HepG2 (cell line): ENCODE results near the gene SLC29A3. TPM values are rescaled to one million over a fixed set of nuclear protein-coding genes. Genes with fewer than 3 reads are reported as not detected.

ENCODE experiments used
- ATAC-seq: fragments of 200-7000 bp; cut with Tn5 transposase; 3 replicates; pipeline ENCODE4 v1.9.1; 2020; ENCODE audit warnings: mild to moderate bottlenecking, moderate library complexity
- BruUV-seq: library from RNA; stranded (reverse); fragments of 400-500 nt; replicated peaks from 2 replicates; lab custom pipeline; 2021; lab: Mats Ljungman, UMichigan
- CTCF ChIA-PET: fragments of 300-600 bp; formaldehyde crosslinking; extraction: SDS; loops from one replicate; lab custom pipeline; 2021; ENCODE audit warnings: low total read pairs, inconsistent platforms, low intra/inter-chr PET ratio; lab: Yijun Ruan, JAX
- POLR2A ChIA-PET: fragments of 350-600 bp; sonication (Branson Sonifier 250); formaldehyde crosslinking; loops from one replicate; lab custom pipeline; 2020; ENCODE audit warnings: antibody characterized with exemption, inconsistent platforms; lab: Yijun Ruan, JAX
- DNase-seq: peaks from one replicate; pipeline ENCODE4 v3.0.0-alpha.2; 2015; ENCODE audit warnings: low spot score
- FAIRE-seq: peaks from 3 replicates; lab custom pipeline; 2011; peaks lifted over from hg19 to GRCh38; lab: Jason Lieb, UNC
- H2AFZ ChIP-seq: one replicate; pipeline ENCODE4 v1.6.1; 2011; ENCODE audit warnings: low read length, inconsistent platforms
- H3K27ac ChIP-seq: fragments of 300-600 bp; 3 replicates; pipeline ENCODE4 v1.8.0; 2011; ENCODE audit warnings: mixed run types, mild to moderate bottlenecking, mixed read lengths, low read length, inconsistent platforms; ENCODE audit not compliant: insufficient read depth; ENCODE audit errors: extremely low read length
- H3K27me3 ChIP-seq, 2 experiments: fragments of 200-600 bp in 1 of 2; 2 replicates in 1 of 2; 3 replicates in 1 of 2; pipeline versions ENCODE4 v1.6.0 to v1.8.0; 2011; ENCODE audit warnings: low read length in 2 of 2, mild to moderate bottlenecking in 2 of 2, moderate library complexity in 2 of 2, inconsistent platforms in 1 of 2; ENCODE audit not compliant: insufficient read depth in 2 of 2, control insufficient read depth in 1 of 2
- H3K36me3 ChIP-seq, 2 experiments: fragments of 200-600 bp in 1 of 2; replicated peaks in 1 of 2; 2 replicates in 1 of 2; 3 replicates in 1 of 2; pipeline versions ENCODE4 v1.5.1 to v1.8.0; 2011; ENCODE audit warnings: low read length in 2 of 2, inconsistent platforms in 1 of 2; ENCODE audit not compliant: insufficient read depth in 2 of 2, control insufficient read depth in 1 of 2
- H3K4me1 ChIP-seq: 2 replicates; pipeline ENCODE4 v1.5.1; 2012; ENCODE audit warnings: low read length, inconsistent platforms; ENCODE audit not compliant: insufficient read depth
- H3K4me2 ChIP-seq: 2 replicates; pipeline ENCODE4 v1.6.0; 2011; ENCODE audit warnings: low read depth, low read length, inconsistent platforms
- H3K4me3 ChIP-seq, 3 experiments: fragments of 200-600 bp in 1 of 3; sonication (generic), shearing (Covaris generic) in 1 of 3; replicated peaks in 1 of 3; 2 replicates each; pipeline ENCODE4 v1.5.1; 2011 to 2016; ENCODE audit warnings: low read length in 3 of 3, inconsistent platforms in 2 of 3, low read depth in 2 of 3, mild to moderate bottlenecking in 2 of 3, control low read depth in 1 of 3, mixed read lengths in 1 of 3; ENCODE audit not compliant: insufficient read depth in 1 of 3
- H3K79me2 ChIP-seq: one replicate; pipeline ENCODE4 v1.6.1; 2011; ENCODE audit warnings: low read length, inconsistent platforms; ENCODE audit not compliant: insufficient read depth
- H3K9ac ChIP-seq: 2 replicates; pipeline ENCODE4 v1.6.0; 2011; ENCODE audit warnings: mild to moderate bottlenecking, low read depth, low read length, inconsistent platforms; ENCODE audit not compliant: insufficient read depth
- H3K9me3 ChIP-seq: 2 replicates; pipeline ENCODE4 v1.5.1; 2012; ENCODE audit warnings: mild to moderate bottlenecking, low read length
- H4K20me1 ChIP-seq: 2 replicates; pipeline ENCODE4 v1.6.0; 2011; ENCODE audit warnings: inconsistent platforms, mild to moderate bottlenecking, low read length, moderate library complexity; ENCODE audit not compliant: insufficient read depth
- AHDC1 ChIP-seq: sonication (generic); formaldehyde crosslinking; IDR thresholded peaks from 2 replicates; pipeline ENCODE4 v1.5.1; 2020; ENCODE audit warnings: mild to moderate bottlenecking, missing genetic modification reagents, borderline replicate concordance
- BRF2 ChIP-seq: sonication (generic); formaldehyde crosslinking; IDR thresholded peaks from 2 replicates; pipeline ENCODE4 v1.8.1; 2022; ENCODE audit warnings: mild to moderate bottlenecking, missing genetic modification reagents
- PHF21A ChIP-seq: sonication (generic); formaldehyde crosslinking; IDR thresholded peaks from 2 replicates; pipeline ENCODE4 v1.5.0; 2020; ENCODE audit warnings: mild to moderate bottlenecking, missing genetic modification reagents
- RBM22 ChIP-seq: fragments of 200-400 bp; formaldehyde crosslinking; optimal IDR thresholded peaks from 2 replicates; pipeline ENCODE3; 2017; ENCODE audit warnings: mild to moderate bottlenecking, low read length, moderate library complexity
- SNAPC2 ChIP-seq: sonication (generic); formaldehyde crosslinking; IDR thresholded peaks from 2 replicates; pipeline ENCODE4 v1.8.1; 2022; ENCODE audit warnings: mild to moderate bottlenecking, missing genetic modification reagents
- TCF12 ChIP-seq, 2 experiments: fragments of 450-650 bp in 1 of 2; sonication (generic) in 1 of 2; formaldehyde crosslinking in 1 of 2; IDR thresholded peaks; 2 replicates each; pipeline versions ENCODE4 v1.6.1 to v1.8.0; 2017 to 2022; ENCODE audit warnings: antibody characterized with exemption in 1 of 2, mild to moderate bottlenecking in 1 of 2, missing genetic modification reagents in 1 of 2, moderate library complexity in 1 of 2
- ZC3H4 ChIP-seq: sonication (generic); formaldehyde crosslinking; IDR thresholded peaks from 2 replicates; pipeline ENCODE4 v1.4.0; 2020; ENCODE audit warnings: missing genetic modification reagents, borderline replicate concordance
- ZNF224 ChIP-seq: sonication (generic); formaldehyde crosslinking; IDR thresholded peaks from 2 replicates; pipeline ENCODE4 v1.5.0; 2020; ENCODE audit warnings: mild to moderate bottlenecking, missing genetic modification reagents
- ZNF292 ChIP-seq: sonication (generic); formaldehyde crosslinking; IDR thresholded peaks from 2 replicates; pipeline ENCODE4 v1.8.1; 2022; ENCODE audit warnings: mild to moderate bottlenecking, low read depth, missing genetic modification reagents, borderline replicate concordance
- ZNF484 ChIP-seq: sonication (generic); formaldehyde crosslinking; IDR thresholded peaks from 2 replicates; pipeline ENCODE4 v1.5.1; 2020; ENCODE audit warnings: mild to moderate bottlenecking, low read depth, missing genetic modification reagents, borderline replicate concordance
- ZNF772 ChIP-seq: sonication (generic); formaldehyde crosslinking; IDR thresholded peaks from 2 replicates; pipeline ENCODE4 v1.5.0; 2020; ENCODE audit warnings: mild to moderate bottlenecking, missing genetic modification reagents
- WGBS: methylation state at CpG from one replicate; pipeline ENCODE4 v1.1.6; 2017; ENCODE audit warnings: low lambda C conversion rate; 5-methylcytosine and 5-hydroxymethylcytosine counted together
- in situ Hi-C: cut with HindIII; loops from 2 replicates; pipeline ENCODE4 v1.10.0; 2017; ENCODE audit warnings: low pct_unique_long_range_greater_than_20kb; ENCODE audit not compliant: extremely low pct_ligation_motif_present
- intact Hi-C: fragments of 100-400 bp; cut with micrococcal nuclease; formaldehyde crosslinking; loops from one replicate; pipeline ENCODE4 v1.10.0; 2022; ENCODE audit not compliant: unreplicated experiment
- polyA plus RNA-seq, 8 experiments: library from polyadenylated mRNA; depleted of rRNA in 3 of 8; stranded (reverse) in 7 of 8; unstranded in 1 of 8; fragments of >200 nt; fragmentation: Illumina TruSeq in 4 of 8; extraction: Trizol in 4 of 8; gene quantifications; 2 replicates each; pipeline versions ENCODE4 v1.2.1 to v1.2.3, GENCODE V29; 2011 to 2016; ENCODE audit warnings: low read depth in 4 of 8, missing spikeins in 1 of 8, mixed read lengths in 1 of 8; ENCODE audit not compliant: insufficient read depth in 1 of 8
- total RNA-seq, 5 experiments: library from RNA; depleted of rRNA; stranded (reverse); fragments of >200 nt; fragmentation: Illumina TruSeq; extraction: Trizol; gene quantifications; 2 replicates each; pipeline ENCODE4 v1.2.3, GENCODE V29; 2016; ENCODE audit warnings: low read depth in 1 of 5
- TF ChIP-seq, protein P1 (sequence below): IDR thresholded peaks from 2 replicates; pipeline ENCODE4 v1.6.1; 2016; ENCODE audit warnings: low read depth

SLC29A3 gene
- total and polyA plus RNA-seq, 2 of the 13 experiments (the other 11 are each of a cell fraction or from before 2014, with no cell fraction given) = 8.6 to 11.8 TPM

- no peak for DNase-seq
- H3K4me1 ChIP-seq = peaks cover 43% of the 10 kb centered on the region
- in situ Hi-C loops = loop anchor here (5.0 kb wide), 1 partner anchor 62 kb away; the partner anchor contains the start of gene SLC29A3
- CTCF ChIA-PET = interaction anchor here (1.2 kb wide), 1 partner anchor 60 kb away, joined by 4 read pairs; the partner anchor contains the start of gene SLC29A3
- H3K27me3 ChIP-seq = no peaks in the 10 kb centered on the region; a peak in 1 of 5 replicates
- no peak for TF ChIP-seq BRF2
- no peak for TF ChIP-seq ZNF484 (CRISPR knock-in tag)
- no peak for TF ChIP-seq RBM22
- TF ChIP-seq SNAPC2 (CRISPR knock-in tag) = no peak
- no peak for TF ChIP-seq TCF12 (IDR thresholded peaks at IDR 0.05)
- TF ChIP-seq TCF12 (CRISPR knock-in tag; IDR thresholded peaks at IDR 0.05) = no peak
- TF ChIP-seq ZNF292 (CRISPR knock-in tag) = no peak
- no peak for TF ChIP-seq AHDC1 (CRISPR knock-in tag)
- TF ChIP-seq ZNF224 (CRISPR knock-in tag) = no peak
- TF ChIP-seq, protein P1, sequence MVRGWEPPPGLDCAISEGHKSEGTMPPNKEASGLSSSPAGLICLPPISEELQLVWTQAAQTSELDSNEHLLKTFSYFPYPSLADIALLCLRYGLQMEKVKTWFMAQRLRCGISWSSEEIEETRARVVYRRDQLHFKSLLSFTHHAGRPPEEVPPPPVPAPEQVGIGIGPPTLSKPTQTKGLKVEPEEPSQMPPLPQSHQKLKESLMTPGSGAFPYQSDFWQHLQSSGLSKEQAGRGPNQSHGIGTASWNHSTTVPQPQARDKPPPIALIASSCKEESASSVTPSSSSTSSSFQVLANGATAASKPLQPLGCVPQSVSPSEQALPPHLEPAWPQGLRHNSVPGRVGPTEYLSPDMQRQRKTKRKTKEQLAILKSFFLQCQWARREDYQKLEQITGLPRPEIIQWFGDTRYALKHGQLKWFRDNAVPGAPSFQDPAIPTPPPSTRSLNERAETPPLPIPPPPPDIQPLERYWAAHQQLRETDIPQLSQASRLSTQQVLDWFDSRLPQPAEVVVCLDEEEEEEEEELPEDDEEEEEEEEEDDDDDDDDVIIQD = no peak
- TF ChIP-seq PHF21A (CRISPR knock-in tag) = no peak
- no peak for TF ChIP-seq ZNF772 (CRISPR knock-in tag)
- TF ChIP-seq ZC3H4 (CRISPR knock-in tag) = no peak
- intact Hi-C loops = no loop called here
- H3K9ac ChIP-seq = no peak overlapping the region
- no peak for ATAC-seq
- no peak overlapping the region for H3K4me2 ChIP-seq
- POLR2A ChIA-PET = no interaction called here
- no peaks in the 10 kb centered on the region for H3K79me2 ChIP-seq
- WGBS = 39% methylated on average over 3 of the region's 3 CpGs
- no peaks in the 10 kb centered on the region for H4K20me1 ChIP-seq
- H2AFZ ChIP-seq = no peak overlapping the region
- no peaks in the 10 kb centered on the region for H3K36me3 ChIP-seq
- H3K9me3 ChIP-seq = no peaks in the 10 kb centered on the region
- H3K4me3 ChIP-seq = no peak overlapping the region
- H3K27ac ChIP-seq = no peak overlapping the region
- no TSS peak for BruUV-seq
- no peak for FAIRE-seq
Measured at GRCh38 chr10:71379118-71379766, 60.2 kb downstream of the SLC29A3 start.
